Inflammatory macrophage treated with lipopolysaccharide for 1 hour (primary cell): ENCODE measurements around the gene ADAMTSL1.

Experiments used
- DNase-seq, 2 donors: peaks; one replicate each; pipeline ENCODE4 v3.0.0-alpha.2; 2020 to 2022

The ADAMTSL1 gene

GRCh38 chr9:18473652-18474279 is at the start of gene ADAMTSL1:
TSS of gene ADAMTSL1 (plus strand) at chr9:18474153. CDS start at chr9:18474233, 80 bp downstream.
- DNase-seq = no peak

- DNase-seq = no peak
Measured at GRCh38 chr9:18427691-18428090, 46.3 kb upstream of the ADAMTSL1 start.

- no peak for DNase-seq
Measured at GRCh38 chr9:18428661-18429060, 45.3 kb upstream of the ADAMTSL1 start.

- peak; percentile 2 to 6 for DNase-seq
Measured at GRCh38 chr9:18429070-18429469, 44.9 kb upstream of the ADAMTSL1 start.

- DNase-seq = no peak
Measured at GRCh38 chr9:18433620-18434019, 40.3 kb upstream of the ADAMTSL1 start.

GRCh38 chr9:18437315-18438201 is 36.4 kb upstream of the ADAMTSL1 start:
- DNase-seq = no peak

- no peak for DNase-seq
Measured at GRCh38 chr9:18438300-18438925, 35.5 kb upstream of the ADAMTSL1 start.

GRCh38 chr9:18438951-18439350 is 35.0 kb upstream of the ADAMTSL1 start:
- DNase-seq = no peak

- DNase-seq = no peak
Measured at GRCh38 chr9:18441261-18441660, 32.7 kb upstream of the ADAMTSL1 start.

GRCh38 chr9:18442629-18443491 is 31.1 kb upstream of the ADAMTSL1 start:
- peak; percentile 29 to 52 for DNase-seq

GRCh38 chr9:18447131-18447530 is 26.8 kb upstream of the ADAMTSL1 start:
- no peak for DNase-seq

GRCh38 chr9:18447541-18447940 is 26.4 kb upstream of the ADAMTSL1 start:
- no peak for DNase-seq

- DNase-seq = no peak
Measured at GRCh38 chr9:18448101-18448500, 25.9 kb upstream of the ADAMTSL1 start.

- DNase-seq = no peak
Measured at GRCh38 chr9:18451406-18451805, 22.5 kb upstream of the ADAMTSL1 start.

- DNase-seq = no peak
Measured at GRCh38 chr9:18452276-18452675, 21.7 kb upstream of the ADAMTSL1 start.

- DNase-seq = no peak
Measured at GRCh38 chr9:18456624-18457237, 17.2 kb upstream of the ADAMTSL1 start.

- no peak for DNase-seq
Measured at GRCh38 chr9:18457510-18457909, 16.4 kb upstream of the ADAMTSL1 start.

- no peak for DNase-seq
Measured at GRCh38 chr9:18459962-18460584, 13.9 kb upstream of the ADAMTSL1 start.

GRCh38 chr9:18461496-18461895 is 12.5 kb upstream of the ADAMTSL1 start:
- DNase-seq = no peak

- no peak for DNase-seq
Measured at GRCh38 chr9:18463991-18464390, 10.0 kb upstream of the ADAMTSL1 start.

GRCh38 chr9:18466101-18466500 is 7.9 kb upstream of the ADAMTSL1 start:
- no peak for DNase-seq

GRCh38 chr9:18467696-18468095 is 6.3 kb upstream of the ADAMTSL1 start:
- DNase-seq = no peak
